GM21825 (cell line): ENCODE results near the gene ZNF74.

ENCODE experiments used
- ATAC-seq: cut with Tn5 transposase; IDR thresholded peaks from one replicate; pipeline ENCODE4 v1.9.1; 2021; ENCODE audit warnings: mild to moderate bottlenecking, moderate library complexity; ENCODE audit not compliant: unreplicated experiment

ZNF74 gene

DNA sequence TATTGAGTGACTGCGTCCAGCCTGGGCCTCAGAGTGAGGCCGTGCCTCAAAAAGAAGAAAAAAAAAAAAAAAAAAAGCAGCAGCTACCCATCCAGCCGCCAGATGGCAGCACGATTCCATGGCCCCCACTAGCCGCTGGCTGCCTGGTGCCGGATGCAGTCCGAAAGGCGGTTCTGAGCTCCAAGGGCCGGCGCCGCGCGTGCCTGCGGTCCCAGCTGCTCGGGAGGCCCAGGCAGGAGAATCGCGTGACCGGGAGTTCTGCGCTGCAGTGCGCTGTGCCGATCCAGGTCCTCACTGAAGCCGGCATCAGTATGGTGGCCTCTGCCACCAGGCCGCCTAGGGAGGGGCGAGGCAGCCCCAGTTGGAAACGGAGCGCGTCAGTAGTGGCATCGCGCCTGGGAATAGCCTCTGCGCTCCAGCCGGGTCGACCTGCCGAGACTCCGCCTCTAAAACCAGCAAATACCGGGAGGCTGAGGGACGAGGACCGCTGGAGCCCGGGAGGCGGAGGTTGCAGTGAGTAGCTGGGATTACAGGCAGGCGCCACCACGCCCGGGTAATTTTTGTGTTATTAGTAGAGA lies 24.3 kb downstream of the ZNF74 start:
- ATAC-seq = no peak

DNA sequence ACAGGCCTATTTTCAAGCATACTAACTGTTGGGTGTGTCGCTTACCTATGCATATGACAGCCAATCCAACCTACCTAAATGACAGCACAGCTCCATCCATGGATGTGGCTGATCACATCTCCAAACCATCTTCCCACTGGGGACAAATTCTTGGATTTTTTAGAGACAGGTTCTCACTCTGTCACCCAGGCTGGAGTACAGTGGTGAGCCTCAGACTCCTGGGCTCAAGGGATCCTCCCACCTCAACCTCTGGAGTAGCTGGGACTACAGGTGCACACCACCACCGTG lies 25.7 kb downstream of the ZNF74 start:
- ATAC-seq = no peak

DNA sequence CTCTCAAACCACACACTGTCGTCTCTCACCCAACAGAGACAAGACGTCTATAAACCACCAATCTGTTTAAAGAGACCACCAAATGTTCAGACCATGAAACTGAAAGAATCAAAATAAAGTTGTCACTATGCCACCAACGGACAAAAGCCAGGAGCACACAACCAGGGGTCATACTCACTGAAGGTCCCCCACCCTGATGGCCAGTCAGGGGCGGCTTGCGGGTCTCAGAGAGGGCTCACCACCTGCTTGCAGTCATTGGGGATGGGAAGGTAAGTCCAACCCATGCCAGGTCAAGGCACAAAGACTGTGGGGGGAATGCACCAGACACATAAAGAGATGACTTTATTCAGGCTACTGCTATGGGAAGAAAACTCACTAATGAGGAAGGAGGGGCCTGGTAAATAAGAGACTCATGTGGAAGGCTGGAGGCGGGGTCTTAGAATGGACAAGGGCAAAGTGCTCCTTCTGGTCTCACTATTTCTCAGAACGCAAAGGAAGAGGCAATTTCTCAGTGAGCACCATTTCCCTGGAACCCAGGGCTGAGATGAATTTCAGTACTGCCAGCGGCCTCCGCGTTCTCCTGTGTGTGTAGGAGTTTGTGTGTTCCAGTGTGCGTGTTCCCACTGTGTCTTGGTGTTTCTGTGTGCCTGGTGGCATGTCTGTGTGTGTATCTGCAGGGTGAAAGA lies 26.3 kb downstream of the ZNF74 start:
- ATAC-seq = no peak

DNA sequence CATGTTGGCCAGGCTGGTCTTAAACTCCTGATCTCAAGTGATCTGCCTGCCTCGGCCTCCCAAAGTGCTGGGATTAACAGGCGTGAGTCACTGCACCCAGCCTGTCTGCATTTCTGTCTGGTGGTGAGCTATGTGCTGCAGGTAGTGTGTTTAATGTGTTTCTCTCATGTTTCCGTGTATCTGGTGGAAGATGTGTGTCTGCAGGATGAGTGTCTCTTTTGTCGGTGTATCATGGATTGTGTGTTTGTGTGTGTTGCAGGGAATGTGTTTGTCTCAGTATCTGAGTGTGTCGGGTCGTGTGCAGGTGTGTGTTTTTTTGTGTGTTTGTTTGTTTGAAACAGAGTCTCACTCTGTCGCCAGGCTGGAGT lies 27.5 kb downstream of the ZNF74 start:
- ATAC-seq = no peak

DNA sequence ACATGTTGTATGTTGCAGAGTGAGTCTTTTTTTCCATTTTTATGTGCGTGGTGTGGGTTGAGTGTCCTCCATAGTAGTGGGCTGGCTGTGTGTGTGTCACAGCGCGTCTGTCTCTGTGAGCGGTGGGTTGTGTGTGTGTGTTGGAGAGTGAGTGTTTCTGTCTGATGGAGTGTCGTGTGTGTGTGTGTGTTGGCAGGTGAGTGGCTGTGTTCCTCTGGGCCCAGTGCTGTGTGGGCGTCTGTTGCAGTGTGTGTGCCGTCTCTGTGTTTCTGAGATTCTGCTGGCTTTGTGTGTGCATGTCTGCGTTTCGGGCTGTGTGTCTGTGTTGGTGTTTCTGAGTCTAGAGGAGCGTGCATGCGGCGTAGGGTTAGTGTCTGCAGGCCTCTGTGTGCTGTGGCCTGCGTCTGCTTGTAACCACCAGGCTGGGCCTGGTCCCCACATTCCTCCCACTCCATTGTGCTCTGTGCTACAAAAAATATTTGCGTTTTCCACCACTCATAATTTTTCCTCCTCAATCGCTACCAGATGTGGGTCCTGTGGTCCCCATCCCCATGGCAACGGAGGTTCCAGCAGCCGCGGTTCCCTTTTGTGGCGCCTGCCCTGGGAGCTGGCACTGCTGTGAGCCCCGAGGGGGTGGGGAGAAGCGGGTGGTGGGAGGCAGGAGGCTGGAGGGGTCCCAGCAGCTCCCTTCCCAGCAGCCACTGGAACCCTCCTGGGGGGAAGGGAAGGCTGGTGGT lies 28.5 kb downstream of the ZNF74 start:
- ATAC-seq = no peak

DNA sequence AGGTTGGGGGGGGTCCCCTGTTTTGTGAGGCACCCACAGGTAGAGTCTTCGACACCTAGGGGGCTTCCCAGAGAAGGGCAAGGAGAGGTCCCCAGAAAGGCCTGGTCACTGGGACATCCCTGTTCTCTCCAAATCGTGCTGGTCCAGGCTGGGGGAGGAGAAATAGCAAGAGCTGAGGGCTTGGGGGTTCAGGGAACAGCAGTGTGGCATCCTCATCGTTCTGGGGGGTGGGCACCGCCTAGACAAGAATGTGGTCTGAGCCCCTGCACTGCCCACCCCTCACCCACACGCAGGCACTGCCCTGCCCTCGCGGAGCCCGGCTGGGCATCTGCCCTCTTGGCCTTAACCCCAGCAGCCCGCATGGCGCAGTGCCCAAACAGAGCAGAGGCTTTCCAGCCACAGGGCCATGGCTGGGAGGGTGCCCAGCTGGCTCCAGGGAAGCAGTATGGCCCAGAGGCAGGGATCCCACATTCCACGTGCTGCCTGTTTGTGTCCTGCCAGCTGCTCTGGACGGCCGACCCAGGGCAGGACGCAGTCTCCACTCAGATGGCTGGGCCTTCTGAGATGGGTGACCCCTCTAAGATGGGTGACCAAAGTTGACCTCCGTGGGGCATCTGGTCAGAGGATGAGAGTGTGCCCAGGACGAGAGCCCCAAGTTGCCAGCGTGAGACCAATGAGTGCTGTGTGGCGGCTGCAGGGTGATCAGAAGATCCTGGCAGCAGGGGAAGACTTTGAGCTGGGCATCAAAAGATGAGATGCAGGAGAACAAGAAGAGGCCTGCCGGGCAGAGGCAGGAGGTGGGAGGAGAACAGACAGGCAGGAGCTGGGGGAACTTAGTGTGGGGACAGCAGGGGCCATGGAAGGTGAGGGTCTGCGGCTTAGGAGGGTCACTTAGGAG lies 29.3 kb downstream of the ZNF74 start:
- no peak for ATAC-seq

DNA sequence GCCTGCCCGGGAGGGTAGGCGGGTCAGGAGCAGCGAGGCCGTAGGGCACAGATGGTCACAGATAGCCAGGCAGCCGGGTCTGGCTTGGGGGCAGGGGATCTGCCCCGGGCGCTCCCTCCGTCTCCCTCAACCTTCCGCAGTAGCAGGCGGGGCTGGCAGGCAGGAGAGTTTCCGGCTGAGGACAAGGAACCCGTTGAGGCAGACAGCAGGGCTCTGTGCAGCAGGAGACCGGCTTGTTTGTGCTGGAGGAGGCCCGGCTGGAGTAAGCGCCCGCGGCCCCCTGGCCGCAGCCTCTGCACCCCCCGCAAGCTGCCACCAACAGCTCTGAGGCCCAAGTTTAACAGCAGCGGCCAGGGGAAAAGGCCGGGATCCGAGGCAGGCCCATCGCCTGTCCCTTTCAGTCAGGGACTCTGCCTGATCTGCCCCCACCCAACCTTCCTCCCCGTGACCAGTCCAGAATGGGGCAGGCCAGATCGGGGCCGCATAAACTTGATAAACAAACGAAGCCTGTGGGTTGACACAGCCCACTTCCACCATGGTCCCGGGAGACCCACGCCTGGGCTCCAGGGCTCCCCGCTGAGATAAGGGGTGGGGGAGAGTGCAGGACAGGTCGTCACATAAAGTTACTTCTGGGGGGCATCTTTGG lies 30.1 kb downstream of the ZNF74 start:
- no peak for ATAC-seq

DNA sequence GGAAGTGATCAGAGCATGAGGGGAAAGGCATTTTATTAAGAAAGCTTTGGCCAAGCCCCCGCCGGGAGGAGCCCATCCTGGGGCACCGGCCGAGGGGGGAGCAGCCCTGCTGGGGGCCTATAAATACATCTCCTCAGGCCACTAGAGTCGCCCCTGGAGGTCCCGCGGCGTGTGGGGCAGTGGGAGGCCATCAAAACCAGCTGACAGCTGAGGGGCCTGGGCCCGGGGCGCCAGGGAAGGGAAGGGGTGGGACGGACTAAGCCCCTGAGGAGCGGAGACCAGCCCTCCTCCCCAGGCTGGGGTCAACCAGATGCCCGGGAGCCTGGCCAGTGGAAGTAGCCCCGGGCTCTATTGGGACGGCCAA lies 30.6 kb downstream of the ZNF74 start:
- ATAC-seq = no peak

DNA sequence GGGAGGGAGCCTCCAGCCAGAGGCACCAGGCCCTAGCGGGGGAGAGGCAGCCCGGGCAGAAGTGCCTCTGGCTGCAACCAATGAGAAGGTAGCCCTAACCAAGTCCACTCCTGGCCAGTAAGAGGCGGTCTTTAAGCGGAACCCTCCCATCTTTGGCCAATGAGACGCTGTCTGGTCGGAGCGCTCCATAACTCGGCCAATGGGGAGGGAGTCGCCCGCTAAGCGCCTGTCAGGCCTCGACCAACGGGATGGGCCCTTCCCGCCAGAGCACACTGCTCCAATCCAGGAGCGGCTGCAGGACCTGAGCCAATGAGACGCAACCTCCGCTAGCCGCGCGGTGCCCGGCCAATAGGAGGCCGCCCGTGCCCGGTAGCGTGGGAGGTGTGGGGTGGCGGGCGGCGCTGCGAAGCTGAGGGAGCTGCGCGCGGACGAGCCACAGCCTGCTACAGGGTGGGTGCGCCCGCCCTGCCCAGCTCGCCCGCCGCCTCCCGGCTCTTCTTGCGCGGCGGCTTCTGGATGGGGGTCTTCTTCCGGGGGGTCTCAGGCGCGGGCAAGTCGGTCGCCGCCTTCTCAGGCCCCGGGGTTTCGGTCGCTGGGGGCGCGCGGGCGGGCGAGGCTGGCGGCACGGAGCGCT lies 31.1 kb downstream of the ZNF74 start:
- ATAC-seq = no peak

DNA sequence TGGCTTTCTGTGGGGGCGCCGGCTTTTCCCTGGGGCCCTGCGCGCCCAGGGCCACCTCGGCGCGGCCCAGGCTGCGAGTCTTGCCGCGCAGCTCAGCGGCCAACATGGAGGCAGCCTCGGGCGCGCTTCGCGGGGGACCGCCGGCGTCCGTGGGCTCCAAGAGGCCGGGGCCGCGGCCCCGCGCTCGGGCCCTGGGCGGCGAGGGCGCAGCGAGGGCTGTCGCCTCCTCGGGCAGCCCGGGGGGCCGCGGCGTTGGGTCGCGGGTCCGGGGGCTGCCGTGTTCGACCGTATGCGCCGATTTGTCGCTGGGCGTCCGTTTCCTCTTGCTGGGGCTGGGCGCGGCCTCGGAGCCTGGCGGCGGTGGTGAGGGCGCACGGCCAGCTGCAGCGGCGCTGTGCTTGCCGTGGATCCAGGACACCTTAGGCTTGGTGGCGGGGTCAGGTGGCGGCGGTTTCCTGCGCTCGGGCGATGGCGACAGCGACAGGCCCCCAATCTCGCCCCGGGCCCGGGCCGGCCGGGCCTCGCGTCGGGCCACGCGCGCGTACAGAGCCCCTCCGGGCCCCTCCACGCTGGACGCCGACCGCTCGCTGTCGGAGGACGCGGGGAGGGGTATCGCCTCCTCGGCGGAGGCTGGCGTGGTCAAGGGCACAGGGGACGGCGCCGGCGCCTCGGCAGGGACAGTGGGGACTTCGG lies 31.8 kb downstream of the ZNF74 start:
- no peak for ATAC-seq

DNA sequence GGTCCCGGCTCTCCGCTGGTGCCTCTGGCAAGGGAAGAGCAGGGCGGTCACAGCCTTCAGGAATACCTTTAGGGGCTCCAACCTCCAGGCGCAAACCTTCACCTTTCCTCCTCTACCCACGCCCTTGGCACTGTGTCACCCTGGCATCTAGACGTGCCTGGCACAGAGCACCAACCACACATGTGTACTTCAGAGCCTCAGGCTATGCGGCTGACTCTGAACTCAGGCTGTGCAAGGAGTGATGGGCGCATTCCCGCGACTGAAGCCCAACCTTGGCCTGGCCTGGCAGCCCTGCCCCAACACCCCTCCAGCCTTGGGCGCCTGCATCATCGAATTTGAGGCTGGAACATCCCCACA lies 32.3 kb downstream of the ZNF74 start:
- ATAC-seq = no peak

DNA sequence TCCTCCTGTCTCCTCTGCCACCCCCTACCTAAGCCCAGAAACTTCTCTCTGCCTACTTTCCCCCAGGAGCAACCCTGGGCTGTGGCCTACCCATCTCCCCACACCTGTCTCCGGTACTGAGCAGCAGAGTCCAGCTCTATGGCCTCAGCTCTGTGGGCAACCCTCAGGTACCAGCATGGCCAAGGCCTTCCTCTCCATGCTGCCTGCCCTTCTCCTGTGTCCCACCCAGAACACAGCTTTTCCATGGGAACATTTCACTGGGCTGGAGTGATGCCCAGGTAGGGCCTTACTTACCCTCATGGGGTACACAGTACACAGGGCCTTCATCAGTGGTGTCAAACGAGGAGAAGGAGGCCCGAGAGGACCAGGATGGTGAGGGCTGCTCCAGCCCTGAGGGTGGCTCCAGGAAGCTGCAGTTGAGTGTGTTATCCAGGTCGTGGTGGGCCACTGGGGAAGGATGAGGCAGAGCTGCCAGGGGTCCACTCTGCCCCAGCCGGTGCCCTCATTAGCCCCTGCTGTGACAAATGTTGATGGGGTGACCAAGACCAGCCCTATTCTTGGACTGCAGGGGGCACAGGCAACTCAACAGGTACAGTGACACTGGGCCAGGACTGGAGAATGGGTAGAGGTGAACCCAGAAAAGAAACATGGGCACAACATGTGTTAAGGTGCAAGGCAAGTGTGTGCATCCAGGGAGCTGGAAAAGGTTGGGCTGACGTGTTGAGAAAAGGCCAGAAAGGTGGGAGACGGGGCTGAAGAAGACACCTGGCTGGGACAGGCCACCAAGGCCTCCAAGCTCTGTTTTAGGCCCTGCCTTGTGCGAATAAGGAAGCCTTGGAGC lies 33.4 kb downstream of the ZNF74 start:
- ATAC-seq = no peak

DNA sequence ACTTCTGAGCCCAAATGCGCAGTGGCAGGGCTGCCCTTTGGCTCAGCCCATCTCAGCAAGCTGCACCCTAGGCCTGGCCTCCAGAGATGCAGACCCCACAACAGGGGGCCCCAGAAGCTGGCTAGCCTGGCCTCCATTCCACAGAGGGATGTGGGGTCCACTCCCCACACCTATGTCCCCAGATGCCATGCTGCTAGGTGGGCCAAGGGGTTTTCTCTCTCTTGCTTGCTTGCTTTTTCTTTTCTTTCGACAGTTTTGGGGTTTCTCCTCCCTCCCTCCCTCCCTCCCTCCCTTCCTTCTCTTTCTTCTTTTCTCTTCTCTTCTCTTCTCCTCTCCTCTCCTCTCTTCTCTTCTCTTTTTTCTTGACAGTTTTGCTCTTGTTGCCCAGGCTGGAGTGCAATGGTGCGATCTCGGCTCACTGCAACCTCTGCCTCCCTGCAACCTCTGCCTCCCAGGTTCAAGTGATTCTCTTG lies 34.0 kb downstream of the ZNF74 start:
- no peak for ATAC-seq

DNA sequence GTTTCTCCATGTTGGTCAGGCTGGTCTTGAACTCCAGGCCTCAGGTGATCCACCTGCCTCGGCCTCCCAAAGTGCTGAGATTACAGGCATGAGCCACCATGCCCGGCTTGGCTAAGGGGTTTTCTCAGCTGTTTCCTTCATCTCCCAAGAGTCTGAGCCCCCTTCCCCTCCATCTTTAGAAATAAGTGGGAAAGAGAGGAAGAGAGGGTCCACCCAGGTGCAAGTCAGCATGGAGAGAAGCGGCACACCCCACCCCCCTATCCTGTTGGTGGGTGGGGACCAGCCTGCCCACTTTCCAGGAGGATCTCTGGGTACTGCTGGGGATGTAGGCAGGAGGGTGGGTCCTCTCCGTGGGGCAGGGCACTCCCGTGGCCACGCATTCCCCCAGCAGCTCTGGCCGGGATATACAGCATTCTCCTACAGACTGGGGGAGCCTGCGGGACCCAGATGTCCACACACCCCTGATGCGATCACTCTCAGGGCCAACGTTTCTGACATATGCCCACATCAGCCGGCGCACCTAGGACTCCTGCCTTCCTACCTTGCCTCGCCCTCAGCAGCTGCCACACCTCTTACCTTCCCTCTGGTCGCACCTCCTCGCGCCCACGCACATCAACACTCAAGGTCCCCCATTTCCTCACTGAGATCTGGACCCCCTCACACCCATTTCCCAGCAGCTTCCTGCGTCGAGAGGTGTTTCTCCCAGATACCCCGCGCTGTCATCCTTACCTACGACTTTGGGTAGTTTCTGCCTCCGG lies 34.7 kb downstream of the ZNF74 start:
- no peak for ATAC-seq

DNA sequence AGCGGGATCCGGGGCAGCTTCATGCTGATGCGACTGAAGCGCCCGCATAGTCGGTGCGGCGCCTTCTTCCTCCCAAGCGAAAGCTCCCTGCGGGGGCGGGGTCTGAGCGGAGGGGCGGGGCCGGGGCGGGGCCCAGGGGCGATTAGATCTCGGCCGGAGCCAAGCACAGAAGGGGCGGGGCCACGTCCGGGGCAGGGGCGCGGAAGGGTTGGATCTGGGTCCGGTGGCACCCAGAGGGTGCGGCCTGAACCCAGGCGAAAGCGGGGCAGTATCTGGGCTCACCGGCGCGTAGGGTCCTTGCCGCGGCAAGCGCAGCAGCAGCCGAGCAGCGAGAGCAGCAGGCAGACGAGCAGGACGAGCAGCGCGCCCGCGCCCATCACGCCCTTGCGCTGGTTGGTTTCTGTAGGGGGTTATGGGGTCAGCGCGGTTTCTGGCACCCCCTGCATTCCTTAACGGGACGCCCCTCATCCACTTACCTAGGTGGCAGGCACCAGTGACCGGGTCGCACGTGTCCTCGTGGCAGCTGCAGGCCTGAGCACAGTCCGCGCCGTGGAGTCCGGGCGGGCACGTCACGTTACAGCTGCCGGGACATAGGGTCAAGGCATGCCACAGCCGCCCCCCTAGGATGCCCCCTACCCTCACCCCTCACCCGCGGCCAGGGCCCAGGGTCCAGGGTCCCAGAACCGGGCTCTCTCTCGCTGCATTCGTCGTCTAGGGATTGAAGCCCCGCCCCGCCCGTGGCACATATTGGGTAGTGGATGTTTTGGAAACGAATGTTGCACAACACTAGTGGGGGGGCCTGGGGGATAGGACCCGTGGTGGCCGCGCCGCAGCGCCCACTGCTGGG lies 35.5 kb downstream of the ZNF74 start:
- ATAC-seq = no peak

DNA sequence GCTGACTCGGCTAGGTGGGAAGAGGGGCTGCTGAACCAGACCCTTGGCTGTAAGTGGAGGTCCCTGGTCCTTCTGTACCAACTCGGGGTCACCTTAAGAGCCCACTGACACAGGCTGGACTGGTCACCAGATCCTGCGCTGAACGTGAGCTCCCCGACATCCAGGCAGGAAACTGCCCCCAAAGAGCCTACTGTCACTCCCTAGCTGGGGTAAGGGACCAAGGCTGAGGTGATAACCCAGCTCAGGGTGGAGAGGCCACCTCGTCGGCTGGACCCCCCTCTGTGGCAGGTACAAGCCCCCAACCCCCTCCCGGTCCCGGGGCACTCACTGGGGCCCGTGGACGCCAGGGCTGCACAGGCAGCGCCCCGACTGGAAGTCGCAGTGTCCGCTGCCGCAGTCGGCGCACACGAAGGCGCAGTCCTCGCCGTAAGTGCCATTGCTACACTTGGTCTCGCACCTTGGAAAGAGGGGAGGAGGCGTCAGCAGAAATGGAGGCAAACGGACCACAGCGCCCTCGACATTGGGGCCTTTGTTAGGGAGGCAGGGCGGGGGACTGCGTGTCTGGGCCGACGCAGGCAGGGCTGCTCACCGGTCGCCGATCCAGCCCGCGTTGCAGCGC lies 36.3 kb downstream of the ZNF74 start:
- ATAC-seq = no peak
